OCI-LY3 (cell line): Measurements from ENCODE around the gene EFNA3.

Source experiments
- H2AFZ ChIP-seq: fragments of 200-600, 300-600 bp; shearing (Covaris generic); 2 replicates; pipeline ENCODE4 v1.6.0; 2014; ENCODE audit warnings: antibody characterized with exemption, low read depth, low read length
- H3K27ac ChIP-seq: fragments of 200-600, 300-600 bp; sonication (generic); 2 replicates; pipeline ENCODE4 v1.5.1; 2014; ENCODE audit warnings: mild to moderate bottlenecking, low read length, moderate library complexity, mixed read lengths
- H3K27me3 ChIP-seq: fragments of 200-600, 300-600 bp; sonication (generic); 2 replicates; pipeline ENCODE4 v1.6.1; 2014; ENCODE audit warnings: low read depth, low read length, mixed read lengths
- H3K36me3 ChIP-seq: fragments of 200-600, 300-600 bp; sonication (generic); replicated peaks from 2 replicates; pipeline ENCODE3; 2014; ENCODE audit warnings: low read depth, low read length, mixed read lengths
- H3K4me1 ChIP-seq: fragments of 300-600, 200-600 bp; sonication (generic); 2 replicates; pipeline ENCODE4 v1.6.1; 2014; ENCODE audit warnings: low read length, mixed read lengths
- H3K4me2 ChIP-seq: fragments of 200-600, 300-600 bp; sonication (generic); 2 replicates; pipeline ENCODE4 v1.6.1; 2014; ENCODE audit warnings: low read length, mixed read lengths
- H3K4me3 ChIP-seq: fragments of 300-600, 200-600 bp; sonication (generic); 2 replicates; pipeline ENCODE4 v1.5.1; 2014; ENCODE audit warnings: antibody characterized with exemption, mild to moderate bottlenecking, low read length, moderate library complexity
- H3K79me2 ChIP-seq: fragments of 300-600, 200-600 bp; shearing (Covaris generic); 2 replicates; pipeline ENCODE4 v1.6.1; 2014; ENCODE audit warnings: mild to moderate bottlenecking, low read length, mixed read lengths
- H3K9ac ChIP-seq: fragments of 300-600, 200-600 bp; shearing (Covaris generic); 2 replicates; pipeline ENCODE4 v1.6.0; 2014; ENCODE audit warnings: mild to moderate bottlenecking, low read length, moderate library complexity
- H3K9me3 ChIP-seq: fragments of 200-600, 300-600 bp; shearing (Covaris generic); 2 replicates; pipeline ENCODE4 v1.6.1; 2014; ENCODE audit warnings: low read length, mixed read lengths; ENCODE audit not compliant: insufficient read depth
- H4K20me1 ChIP-seq: fragments of 200-600, 300-600 bp; sonication (generic); 2 replicates; pipeline ENCODE4 v1.6.1; 2016; ENCODE audit warnings: low read length, mixed read lengths; ENCODE audit not compliant: insufficient read depth
- EZH2phosphoT487 ChIP-seq: fragments of 200-600 bp; shearing (Covaris generic); IDR thresholded peaks from 2 replicates; pipeline ENCODE4 v1.6.1; 2018; ENCODE audit warnings: antibody characterized with exemption, mixed run types, low read depth
- TF ChIP-seq, protein P1 (sequence below): fragments of 200-600, 300-600 bp; sonication (generic); IDR thresholded peaks from 2 replicates; pipeline ENCODE4 v1.5.1; 2014; ENCODE audit warnings: antibody characterized with exemption, low read length, low read depth

EFNA3 gene

DNA sequence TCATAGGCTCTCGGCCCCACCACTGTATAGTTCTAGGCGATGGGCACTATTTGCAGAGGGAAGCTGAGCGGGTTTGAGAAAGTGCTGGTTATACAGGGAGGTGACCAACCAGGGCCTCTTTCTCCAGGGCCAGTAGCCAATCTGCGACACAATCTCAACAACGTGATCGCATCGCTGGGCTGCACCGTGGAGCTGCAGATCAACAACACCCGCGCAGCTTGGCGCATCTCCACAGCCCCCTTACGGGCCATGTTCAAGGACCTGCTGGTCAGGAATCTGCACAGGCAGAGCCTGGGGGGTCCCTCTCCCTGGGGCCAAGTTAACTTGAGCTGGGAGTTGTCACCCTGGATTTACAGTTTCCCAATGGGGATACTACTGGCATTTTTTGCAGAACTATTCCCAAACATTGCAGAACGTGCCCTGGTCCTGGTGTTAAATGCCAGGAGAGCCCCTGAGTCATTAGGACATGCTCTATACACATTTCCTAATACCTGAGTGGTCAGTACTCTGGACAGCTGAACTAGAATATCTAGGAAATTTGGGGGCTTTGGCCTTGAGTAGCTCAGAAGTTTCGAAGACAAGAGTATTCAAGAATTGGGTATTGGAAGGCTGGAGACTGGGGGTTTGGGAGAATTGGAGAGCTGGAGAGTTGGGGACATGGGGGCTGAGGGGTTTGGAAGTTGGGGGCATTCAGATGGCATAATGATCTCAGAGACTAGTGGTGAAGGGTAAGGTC, 38.1 kb upstream of the EFNA3 start:
- no peaks in the 10 kb centered on the region for H3K36me3 ChIP-seq
- H3K27ac ChIP-seq = no peak overlapping the region
- TF ChIP-seq, protein P1, sequence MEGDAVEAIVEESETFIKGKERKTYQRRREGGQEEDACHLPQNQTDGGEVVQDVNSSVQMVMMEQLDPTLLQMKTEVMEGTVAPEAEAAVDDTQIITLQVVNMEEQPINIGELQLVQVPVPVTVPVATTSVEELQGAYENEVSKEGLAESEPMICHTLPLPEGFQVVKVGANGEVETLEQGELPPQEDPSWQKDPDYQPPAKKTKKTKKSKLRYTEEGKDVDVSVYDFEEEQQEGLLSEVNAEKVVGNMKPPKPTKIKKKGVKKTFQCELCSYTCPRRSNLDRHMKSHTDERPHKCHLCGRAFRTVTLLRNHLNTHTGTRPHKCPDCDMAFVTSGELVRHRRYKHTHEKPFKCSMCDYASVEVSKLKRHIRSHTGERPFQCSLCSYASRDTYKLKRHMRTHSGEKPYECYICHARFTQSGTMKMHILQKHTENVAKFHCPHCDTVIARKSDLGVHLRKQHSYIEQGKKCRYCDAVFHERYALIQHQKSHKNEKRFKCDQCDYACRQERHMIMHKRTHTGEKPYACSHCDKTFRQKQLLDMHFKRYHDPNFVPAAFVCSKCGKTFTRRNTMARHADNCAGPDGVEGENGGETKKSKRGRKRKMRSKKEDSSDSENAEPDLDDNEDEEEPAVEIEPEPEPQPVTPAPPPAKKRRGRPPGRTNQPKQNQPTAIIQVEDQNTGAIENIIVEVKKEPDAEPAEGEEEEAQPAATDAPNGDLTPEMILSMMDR = no peak
- TF ChIP-seq EZH2phosphoT487 = no peak
- no peaks in the 10 kb centered on the region for H3K79me2 ChIP-seq
- H3K4me1 ChIP-seq = no peaks in the 10 kb centered on the region
- no peaks in the 10 kb centered on the region for H4K20me1 ChIP-seq
- H3K27me3 ChIP-seq = peaks cover 25% of the 10 kb centered on the region
- H3K9me3 ChIP-seq = no peaks in the 10 kb centered on the region
- no peak overlapping the region for H3K4me3 ChIP-seq
- no peak overlapping the region for H3K4me2 ChIP-seq
- no peak overlapping the region for H2AFZ ChIP-seq
- H3K9ac ChIP-seq = no peak overlapping the region

DNA sequence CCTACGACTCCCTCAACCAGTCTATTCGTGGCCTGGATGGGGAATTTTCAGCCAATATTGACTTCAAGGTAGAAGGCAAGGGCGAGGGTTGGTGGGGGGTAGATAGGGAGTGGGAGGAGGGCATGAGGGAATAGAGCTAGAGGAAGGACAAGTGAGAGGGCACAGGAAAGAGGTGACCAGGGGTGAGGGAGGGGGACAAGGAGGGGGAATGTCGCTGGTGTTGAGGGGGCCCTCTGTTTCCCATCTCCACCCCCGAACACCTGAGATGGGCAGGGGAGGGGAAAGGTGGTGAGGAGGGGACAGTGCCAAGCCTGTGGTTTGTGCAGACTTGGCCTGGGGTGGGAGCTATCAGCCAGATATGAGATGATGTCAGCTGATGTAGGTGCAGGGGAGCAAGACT, 35.8 kb upstream of the EFNA3 start:
- Histone ChIP-seq H4K20me1 (no peaks in the 10 kb centered on the region), H3K27me3 (peaks cover 15% of the 10 kb centered on the region), H3K4me3 (no peak overlapping the region), H2AFZ (no peak overlapping the region), H3K9me3 (no peaks in the 10 kb centered on the region), H3K9ac (no peak overlapping the region), H3K27ac (no peak overlapping the region), H3K36me3 (no peaks in the 10 kb centered on the region), H3K4me2 (no peak overlapping the region), H3K79me2 (no peaks in the 10 kb centered on the region), H3K4me1 (no peaks in the 10 kb centered on the region)
- TF ChIP-seq EZH2phosphoT487 = no peak
- TF ChIP-seq, protein P1 = no peak

DNA sequence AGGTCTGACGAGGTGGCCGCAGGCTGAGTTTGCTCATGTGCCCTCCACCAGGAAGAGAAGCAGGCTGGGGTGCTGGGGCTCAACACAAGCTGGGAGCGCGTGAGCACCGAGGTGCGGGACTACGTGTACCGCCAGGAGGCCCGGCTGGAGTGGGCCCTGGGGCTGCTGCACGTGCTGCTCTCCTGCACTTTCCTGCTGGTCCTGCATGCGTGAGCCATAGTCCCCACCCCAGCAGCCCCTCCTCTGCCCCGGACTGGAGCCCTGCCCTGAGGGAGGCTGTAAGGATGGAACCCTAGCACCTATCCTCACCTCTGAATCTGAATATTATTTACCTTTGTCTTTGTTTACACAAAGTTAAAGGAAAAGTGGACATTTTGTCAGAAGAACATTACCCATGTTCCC, 35.3 kb upstream of the EFNA3 start:
- H4K20me1 ChIP-seq = no peaks in the 10 kb centered on the region
- no peak overlapping the region for H3K4me3 ChIP-seq
- H3K4me1 ChIP-seq = no peaks in the 10 kb centered on the region
- no peak overlapping the region for H3K9ac ChIP-seq
- H2AFZ ChIP-seq = no peak overlapping the region
- no peak overlapping the region for H3K27ac ChIP-seq
- H3K27me3 ChIP-seq = peaks cover 10% of the 10 kb centered on the region
- H3K9me3 ChIP-seq = no peaks in the 10 kb centered on the region
- H3K79me2 ChIP-seq = no peaks in the 10 kb centered on the region
- no peaks in the 10 kb centered on the region for H3K36me3 ChIP-seq
- TF ChIP-seq, protein P1 = no peak
- TF ChIP-seq EZH2phosphoT487 = no peak
- H3K4me2 ChIP-seq = no peak overlapping the region

DNA sequence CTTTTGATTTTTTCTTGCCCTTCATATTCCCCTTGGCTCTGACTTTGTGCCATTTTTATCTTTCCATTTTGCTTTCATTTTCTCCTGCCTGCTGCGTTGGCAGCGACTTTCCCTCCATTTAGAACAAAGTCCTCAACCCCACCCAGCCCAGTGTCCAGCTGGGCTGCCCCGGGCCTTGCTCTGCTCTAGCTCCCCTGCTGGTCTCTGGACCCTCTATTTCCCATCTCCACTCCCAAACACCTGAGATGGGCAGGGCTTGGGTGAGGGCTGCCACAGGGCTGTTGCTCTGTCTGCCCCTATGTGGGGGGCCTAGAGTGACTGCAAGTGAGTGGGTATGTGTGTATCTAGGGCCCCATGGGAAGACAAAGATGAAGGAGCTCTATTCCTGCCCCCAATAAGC, 34.8 kb upstream of the EFNA3 start:
- no peak overlapping the region for H3K4me2 ChIP-seq
- no peaks in the 10 kb centered on the region for H3K79me2 ChIP-seq
- H2AFZ ChIP-seq = no peak overlapping the region
- no peaks in the 10 kb centered on the region for H3K36me3 ChIP-seq
- no peak overlapping the region for H3K4me3 ChIP-seq
- H3K9me3 ChIP-seq = no peaks in the 10 kb centered on the region
- H3K4me1 ChIP-seq = no peaks in the 10 kb centered on the region
- H3K27me3 ChIP-seq = peaks cover 5% of the 10 kb centered on the region
- H3K9ac ChIP-seq = no peak overlapping the region
- TF ChIP-seq, protein P1 = no peak
- no peak for TF ChIP-seq EZH2phosphoT487
- H4K20me1 ChIP-seq = no peaks in the 10 kb centered on the region
- H3K27ac ChIP-seq = no peak overlapping the region
